Fibroblast of pulmonary artery (primary cell): ENCODE results near the gene NKX1-2.

Experiments used
- DNase-seq: peaks from one replicate; pipeline ENCODE4 v3.0.0-alpha.2; 2010; ENCODE audit warnings: low read depth
- H3K4me3 ChIP-seq: replicated peaks from 2 replicates; pipeline ENCODE4 v1.5.1; 2011; ENCODE audit warnings: low read depth, mild to moderate bottlenecking, control low read depth, low read length, moderate library complexity
- TF ChIP-seq, protein P1 (sequence below): IDR thresholded peaks from 2 replicates; pipeline ENCODE4 v1.5.1; 2011; ENCODE audit warnings: mild to moderate bottlenecking, control low read depth, low read length, inconsistent platforms; ENCODE audit errors: missing control alignments

Gene NKX1-2

DNA sequence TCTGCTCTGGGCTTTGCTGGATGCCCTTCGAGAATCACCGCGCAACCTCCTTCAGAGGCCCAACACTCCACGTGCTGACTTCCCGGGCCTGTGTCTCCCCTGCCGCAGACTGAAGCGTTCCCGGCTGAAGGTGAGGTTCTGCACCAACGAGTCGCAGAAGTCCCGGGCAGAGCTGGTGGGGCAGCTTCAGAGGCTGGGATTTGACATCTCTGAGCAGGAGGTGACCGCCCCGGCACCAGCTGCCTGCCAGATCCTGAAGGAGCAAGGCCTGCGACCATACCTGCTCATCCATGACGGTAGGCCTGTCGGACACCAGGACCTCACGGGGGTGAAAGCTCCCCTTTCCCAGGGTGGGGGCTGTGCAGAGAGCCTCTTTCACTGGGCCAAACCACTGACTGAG, 34.2 kb upstream of the NKX1-2 start:
- TF ChIP-seq, protein P1, sequence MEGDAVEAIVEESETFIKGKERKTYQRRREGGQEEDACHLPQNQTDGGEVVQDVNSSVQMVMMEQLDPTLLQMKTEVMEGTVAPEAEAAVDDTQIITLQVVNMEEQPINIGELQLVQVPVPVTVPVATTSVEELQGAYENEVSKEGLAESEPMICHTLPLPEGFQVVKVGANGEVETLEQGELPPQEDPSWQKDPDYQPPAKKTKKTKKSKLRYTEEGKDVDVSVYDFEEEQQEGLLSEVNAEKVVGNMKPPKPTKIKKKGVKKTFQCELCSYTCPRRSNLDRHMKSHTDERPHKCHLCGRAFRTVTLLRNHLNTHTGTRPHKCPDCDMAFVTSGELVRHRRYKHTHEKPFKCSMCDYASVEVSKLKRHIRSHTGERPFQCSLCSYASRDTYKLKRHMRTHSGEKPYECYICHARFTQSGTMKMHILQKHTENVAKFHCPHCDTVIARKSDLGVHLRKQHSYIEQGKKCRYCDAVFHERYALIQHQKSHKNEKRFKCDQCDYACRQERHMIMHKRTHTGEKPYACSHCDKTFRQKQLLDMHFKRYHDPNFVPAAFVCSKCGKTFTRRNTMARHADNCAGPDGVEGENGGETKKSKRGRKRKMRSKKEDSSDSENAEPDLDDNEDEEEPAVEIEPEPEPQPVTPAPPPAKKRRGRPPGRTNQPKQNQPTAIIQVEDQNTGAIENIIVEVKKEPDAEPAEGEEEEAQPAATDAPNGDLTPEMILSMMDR, result no peak
- H3K4me3 ChIP-seq, result no peak overlapping the region
- no peak for DNase-seq

DNA sequence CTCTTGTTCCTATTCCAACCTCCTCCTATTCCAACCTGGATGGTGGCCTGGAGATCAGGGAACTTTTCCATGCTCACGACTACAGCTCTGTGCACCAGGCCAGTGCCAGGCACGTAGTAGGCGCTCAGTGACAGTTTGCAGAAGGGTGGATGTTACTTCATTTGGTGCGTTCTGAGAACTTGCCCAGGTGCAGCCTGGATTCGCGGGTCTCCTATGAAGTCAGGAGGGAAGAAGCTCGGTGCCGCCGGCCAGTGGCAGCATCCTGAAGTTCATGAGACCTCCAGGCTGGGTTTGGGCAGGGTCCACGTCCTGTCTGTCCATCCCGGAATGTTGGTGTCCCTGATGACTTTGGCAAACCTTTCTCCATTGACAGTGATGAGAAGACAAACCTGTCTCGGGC, 33.0 kb upstream of the NKX1-2 start:
- TF ChIP-seq, protein P1, result no peak
- no peak for DNase-seq
- no peak overlapping the region for H3K4me3 ChIP-seq

DNA sequence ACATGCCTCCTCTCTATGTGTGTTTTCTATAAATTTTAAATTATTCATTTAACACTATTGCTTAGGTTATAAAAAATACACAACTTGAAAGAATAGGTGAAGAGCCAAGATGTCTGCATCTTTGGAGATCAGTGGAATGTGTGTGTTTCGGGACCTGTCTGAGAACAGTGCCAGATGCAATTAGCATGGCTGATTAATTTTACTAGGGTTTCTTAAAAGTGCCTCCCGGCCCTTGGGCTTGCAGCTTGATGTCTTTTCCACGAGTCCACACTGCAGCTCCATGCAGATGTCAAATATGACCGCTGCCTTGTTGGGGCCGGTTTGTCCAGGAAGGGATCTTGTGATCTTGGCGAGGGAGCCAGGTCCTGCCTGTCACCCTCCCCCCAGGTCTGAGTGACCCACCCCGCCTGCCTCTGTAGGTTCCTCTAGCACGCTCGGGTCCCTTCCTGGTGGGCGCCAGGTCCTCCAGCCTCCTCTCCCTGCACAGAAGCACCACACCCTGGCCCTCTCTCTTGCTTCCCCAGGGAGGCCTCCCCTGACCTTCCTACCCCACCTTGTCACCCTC, 32.5 kb upstream of the NKX1-2 start:
- no peak overlapping the region for H3K4me3 ChIP-seq
- no peak for DNase-seq
- TF ChIP-seq, protein P1, result no peak

DNA sequence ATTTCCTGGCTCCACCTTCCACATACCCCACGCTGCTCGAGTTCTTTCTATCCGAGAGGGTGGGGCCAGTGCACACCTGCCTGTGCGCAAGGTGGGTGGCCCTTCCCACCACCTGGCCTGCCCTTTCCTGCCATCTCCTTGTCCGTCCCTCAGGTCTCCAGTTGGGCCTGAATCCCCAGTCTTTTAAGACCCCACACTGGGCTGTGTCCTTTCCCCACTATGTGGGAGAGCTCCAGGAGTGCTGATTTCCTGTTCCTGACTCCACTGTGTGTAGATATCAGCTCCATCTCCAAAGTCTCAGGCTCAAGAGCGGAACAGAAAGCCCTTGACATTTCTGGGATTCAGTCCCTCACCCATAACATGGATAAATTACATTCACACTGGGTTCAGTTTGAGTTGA, 31.9 kb upstream of the NKX1-2 start:
- TF ChIP-seq, protein P1, result no peak
- DNase-seq, result no peak
- H3K4me3 ChIP-seq, result no peak overlapping the region

DNA sequence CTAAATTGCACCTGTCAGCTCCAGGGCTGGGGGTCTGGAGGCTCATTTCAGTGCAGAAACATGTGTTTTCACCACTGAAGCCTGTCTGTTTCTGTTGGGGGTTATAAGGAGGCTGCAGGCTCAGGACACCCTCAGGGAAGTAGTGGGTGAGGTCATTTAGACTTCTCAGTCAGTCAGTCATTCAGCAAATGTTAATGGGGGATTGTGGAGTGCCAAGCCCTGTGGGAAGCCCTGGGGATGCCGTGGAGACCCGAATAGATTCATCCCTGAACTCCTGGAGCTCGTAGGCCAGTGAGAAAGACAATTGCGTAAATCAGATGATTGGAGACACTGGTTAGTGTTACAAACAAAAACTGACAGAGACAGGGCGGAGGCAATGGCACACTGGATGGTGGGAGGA, 31.0 kb upstream of the NKX1-2 start:
- TF ChIP-seq, protein P1, result no peak
- DNase-seq, result no peak

DNA sequence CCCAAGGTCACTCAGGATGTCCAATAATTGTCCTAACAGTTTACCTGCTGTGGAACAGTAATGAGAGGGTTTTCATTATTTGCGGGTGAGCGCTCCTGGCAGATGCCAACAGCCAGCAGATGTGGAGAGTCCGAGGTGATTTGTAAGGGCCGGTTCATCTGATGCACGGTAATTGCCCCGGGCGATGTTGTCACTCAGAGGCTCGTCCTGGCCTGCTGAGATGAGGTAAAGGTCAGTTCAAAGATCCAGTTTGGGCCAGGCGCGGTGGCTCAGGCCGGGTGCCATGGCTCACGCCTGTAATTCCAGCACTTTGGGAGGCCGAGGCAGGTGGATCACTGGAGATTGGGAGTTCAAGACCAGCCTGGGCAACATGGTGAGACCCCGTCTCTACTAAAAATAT, 28.7 kb upstream of the NKX1-2 start:
- H3K4me3 ChIP-seq, result no peak overlapping the region
- TF ChIP-seq, protein P1, result no peak
- no peak for DNase-seq

More for the DNA sequence above, 31.0 kb upstream of the NKX1-2 start:
- no peak overlapping the region for H3K4me3 ChIP-seq

DNA sequence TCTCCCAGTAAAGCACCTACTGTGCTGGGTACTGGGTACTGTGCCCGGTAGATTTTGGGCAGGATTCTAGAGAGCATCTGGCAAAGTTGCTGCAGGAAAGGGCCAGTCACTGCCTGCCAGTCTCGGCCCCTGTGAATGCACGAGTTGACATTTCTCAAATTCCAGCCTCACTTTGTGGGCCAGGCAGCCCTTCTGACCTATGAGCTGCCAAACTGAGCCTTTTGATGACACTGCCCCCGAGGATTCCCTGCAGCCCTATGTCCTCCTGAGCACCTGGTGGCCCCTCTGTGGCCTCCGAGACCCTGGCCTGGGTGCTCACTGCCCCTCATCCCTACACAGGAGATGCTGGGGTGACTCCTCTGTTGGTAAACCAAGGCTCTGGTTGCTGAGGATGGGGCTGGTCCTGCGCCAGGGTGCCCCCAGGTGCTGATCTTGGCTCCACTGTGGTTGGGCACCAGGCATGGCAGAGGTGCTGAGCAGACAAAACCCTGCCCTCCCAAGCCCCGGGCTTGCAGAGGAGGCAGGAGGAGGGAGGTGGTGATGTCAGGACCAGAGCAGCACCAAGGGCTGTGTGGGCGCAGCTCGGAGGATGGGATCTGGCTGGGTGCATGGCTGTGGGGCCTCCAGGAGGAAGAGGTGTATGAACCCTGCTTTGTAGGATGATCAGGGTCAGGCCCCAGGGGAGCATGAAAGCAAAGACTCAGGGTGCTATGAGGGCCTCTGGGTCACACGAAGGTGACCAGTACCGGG, 28.0 kb upstream of the NKX1-2 start:
- H3K4me3 ChIP-seq, result no peak overlapping the region
- TF ChIP-seq, protein P1, result no peak
- DNase-seq, result no peak
